Fibroblast of skin of scalp (primary cell): ENCODE measurements around the gene SORL1.
A peak's percentile ranks its signal among the peaks of the same experiment; 100 is the strongest.

ENCODE experiments used
- DNase-seq: peaks from one replicate; pipeline ENCODE4 v3.0.0-alpha.2; 2013

The SORL1 gene

GRCh38 chr11:121455115-121455514 is 3.0 kb downstream of the SORL1 start:
- DNase-seq: no peak

DNA sequence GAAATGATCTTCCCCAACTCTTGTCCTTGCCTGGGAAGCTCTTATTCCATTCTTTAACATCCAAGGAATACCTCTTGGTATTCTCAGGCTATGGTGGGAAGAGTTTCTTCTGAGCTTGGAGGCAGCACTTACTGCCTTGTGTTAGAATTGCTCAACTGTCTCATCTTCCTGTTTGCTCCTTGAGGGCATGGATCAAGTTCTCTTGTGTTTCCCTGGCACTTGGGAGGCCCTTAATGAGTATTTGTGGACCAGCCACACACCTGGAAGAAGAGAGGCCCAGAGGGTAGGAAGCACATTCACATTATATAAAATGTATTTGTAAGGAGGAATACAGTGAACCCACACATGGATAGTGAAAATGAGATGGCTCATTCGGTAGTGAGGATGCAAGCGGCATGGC is 4.0 kb downstream of the SORL1 start:
- no peak for DNase-seq

GRCh38 chr11:121456816-121457431 is 4.8 kb downstream of the SORL1 start:
- DNase-seq: no peak

DNA sequence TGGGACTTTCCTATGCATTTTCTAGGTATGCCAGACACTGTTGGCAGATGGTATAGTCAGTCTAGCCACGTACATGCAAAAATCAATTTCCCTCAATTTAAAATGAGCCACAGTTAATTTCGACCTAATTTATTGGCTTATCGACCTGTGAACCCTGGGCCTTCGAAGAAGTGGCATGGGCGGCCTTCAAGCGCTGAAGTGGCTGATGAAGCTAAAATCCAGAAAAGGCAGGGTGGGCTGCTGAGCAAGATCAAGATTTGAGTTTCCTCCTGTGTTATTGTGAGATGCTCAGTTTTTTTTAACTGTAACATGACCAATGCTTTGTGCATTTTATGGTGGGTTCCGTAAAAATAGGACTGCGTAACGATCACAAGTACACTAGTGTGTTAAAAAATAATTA is 6.4 kb downstream of the SORL1 start:
- DNase-seq: no peak

- DNase-seq: no peak
Observed at GRCh38 chr11:121459413-121460017, 7.4 kb downstream of the SORL1 start.

DNA sequence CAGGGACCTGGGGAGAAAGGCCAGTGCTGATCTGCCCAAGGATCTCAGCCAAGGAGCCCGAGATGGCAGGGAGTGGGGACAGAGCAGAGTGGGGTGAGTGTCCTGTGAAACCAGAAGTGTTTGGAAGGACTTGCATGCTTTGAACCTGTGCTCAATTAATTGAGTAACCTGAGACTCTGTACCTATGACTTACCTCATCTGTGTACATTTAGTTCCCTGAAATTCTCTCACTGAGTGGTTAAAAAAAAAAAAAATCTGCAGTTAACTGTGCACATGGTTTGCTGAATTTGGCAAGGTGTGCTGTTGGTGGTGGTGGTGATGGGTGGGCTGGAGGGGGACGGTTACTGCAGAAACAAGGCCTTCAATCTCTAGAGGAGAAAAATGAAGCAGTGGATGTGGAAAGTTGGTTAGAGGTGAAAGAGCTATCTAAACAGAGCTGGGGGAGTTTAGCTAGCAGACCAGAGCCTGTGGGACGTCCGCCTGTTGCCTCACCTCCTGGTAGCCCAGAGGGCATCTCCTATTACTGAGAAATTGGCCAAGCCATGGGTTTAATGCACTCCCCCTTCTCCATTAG is 8.9 kb downstream of the SORL1 start:
- no peak for DNase-seq

DNA sequence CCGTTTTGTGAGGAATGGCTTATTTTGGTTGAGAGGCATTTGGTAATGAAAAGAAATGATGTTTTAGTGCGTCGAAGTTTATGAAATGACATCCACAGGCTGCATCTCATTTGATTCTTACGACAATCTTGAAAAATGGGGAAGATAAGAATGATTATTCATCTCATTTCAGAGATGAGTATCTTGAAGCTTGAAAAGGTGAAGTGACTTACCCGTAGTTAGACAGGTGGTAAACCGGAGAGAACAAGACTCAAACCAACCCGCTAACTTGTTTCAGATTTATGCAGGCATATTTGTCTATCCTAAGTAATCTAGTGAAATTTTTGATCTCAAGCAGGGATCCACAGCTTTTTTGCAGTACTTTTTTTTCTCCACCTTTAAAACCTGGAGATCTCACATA is 9.7 kb downstream of the SORL1 start:
- no peak for DNase-seq

DNA sequence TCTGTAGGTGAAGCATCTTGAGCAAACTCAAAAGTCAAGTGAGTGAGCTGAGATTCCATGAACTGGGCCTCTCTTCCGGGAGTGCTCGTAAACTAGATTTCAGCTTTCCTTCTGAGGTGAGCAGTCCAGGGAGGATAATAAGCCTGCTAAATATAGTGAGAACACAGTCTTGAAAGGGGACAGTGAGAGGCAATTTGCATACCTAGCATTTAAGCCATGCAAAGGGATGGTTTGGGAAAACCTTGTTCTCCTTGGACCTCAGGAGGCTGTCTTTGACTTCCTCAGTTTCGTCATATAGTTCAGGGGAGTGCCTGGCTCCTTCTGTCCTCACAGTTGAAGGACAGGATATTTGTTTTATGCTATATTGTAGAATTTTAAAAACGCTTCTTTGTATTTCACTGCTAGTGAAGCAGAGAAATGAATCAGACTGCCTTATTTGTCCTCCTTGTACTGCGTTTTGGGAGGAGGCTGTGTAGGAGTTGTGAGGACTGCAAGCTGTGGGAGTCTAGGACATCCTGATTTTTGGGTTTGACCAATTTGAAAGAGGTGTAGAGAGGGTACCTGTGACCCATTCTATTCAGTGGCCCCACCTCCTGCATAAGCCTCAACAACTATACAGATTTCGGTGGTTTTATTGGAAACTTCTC is 11.7 kb downstream of the SORL1 start:
- no peak for DNase-seq

- peak; percentile 90 for DNase-seq
Observed at GRCh38 chr11:121464352-121464946, 12.3 kb downstream of the SORL1 start.

DNA sequence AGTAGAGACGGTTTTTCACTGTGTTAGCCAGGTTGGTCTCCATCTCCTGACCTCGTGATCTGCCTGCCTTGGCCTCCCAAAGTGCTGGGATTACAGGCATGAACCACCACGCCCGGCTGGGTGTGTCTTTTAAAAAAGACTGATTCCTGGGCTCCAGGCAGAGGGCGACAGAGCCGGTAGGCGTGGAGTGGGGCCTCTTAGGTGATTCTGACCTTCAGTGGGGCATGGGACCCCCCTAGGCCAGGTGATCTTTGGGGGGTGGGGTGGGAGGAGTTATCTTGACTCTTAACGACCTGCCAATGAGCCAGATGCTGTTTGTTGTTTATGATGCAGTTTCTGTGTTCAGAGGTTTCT is 13.6 kb downstream of the SORL1 start:
- no peak for DNase-seq

DNA sequence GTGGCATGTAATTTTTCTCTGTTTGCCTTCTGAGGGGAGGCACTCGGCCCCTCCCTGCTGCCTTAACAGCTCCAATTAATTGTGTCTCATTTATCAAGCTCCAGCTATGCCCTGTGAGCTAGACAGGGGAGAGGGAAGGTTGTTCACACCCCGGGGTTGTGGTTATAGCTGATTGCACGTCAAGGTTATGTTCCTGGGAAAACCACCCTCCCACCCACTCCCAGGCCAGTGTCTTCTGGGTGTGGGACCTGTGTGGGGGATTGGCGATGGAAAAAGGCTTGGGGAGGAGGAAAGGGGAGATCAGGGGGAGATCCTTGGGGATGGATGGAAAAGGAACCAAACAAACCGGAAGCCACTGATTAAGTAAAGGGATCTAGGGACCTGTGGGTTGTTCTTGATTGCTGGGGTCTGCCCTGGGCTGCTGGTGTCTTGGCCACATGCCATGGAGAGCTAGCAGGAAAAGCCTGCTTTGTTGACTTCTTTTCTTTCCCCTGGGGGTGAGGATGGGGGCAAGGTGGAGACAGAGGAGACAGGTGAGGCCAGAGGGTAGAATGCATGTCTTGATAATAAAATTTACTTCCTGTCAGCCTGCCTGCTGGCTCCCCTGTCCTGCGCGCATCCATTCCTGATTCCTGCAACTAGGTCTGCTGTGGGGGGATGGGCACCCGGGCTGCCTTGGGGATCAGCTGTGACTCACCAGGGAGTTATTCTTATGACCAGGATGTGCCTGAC is 14.1 kb downstream of the SORL1 start:
- DNase-seq: peak; percentile 96

DNA sequence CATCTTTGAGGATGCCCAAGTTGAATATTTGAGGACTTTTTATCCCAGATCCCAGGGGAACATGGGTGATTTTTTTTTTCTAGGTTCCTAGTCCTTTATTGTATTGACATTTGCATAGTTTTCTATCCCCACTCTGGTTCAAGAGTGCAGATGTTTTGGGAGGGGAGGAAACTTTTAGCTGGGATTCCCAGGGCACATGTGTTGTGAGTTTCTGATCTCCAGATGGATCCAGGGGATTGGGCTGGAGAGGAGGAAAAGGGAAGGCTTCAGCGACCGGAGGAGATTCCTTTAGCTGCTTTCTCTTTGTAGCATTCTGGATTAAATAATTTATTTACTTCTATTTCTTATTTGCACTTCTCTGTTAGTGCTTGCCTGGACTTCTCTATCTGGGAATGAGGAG is 15.4 kb downstream of the SORL1 start:
- DNase-seq: no peak

DNA sequence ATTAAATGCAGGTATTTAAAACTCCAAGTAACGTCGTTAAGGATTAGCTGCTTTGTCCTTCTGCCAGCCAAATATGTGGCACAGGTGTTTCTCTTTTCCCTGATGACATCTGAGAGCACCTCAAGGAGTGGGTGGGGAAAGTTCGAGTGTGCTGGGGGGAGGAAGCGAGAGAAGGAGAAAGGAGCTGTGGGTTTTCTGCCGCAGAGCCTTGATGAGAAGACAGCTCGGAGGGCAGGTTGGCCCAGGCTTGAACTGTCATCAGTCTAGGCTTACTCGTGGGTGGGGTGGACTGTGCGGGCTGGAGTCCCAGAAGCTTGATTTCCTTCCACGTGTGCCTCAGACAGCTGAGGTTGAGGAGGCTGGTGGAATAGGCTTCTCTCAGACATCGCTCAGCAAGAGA is 15.9 kb downstream of the SORL1 start:
- no peak for DNase-seq

DNA sequence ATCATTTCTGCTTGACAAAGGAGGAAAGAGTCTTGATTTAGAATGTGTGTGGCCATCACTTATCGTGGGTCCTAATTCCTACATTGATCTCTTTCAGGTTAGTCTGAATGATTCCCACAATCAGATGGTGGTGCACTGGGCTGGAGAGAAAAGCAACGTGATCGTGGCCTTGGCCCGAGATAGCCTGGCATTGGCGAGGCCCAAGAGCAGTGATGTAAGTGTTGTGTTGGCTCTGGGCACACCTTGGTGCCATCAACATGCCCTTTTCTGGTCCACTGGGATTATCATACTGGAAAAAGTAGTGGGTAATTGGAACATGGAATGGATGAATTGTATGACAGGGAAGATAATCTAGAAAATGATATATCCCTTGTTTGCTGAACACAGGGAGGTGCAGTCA is 17.8 kb downstream of the SORL1 start:
- DNase-seq: no peak

- no peak for DNase-seq
Observed at GRCh38 chr11:121471167-121471566, 19.1 kb downstream of the SORL1 start.

GRCh38 chr11:121472312-121472711 is 20.2 kb downstream of the SORL1 start:
- DNase-seq: no peak

DNA sequence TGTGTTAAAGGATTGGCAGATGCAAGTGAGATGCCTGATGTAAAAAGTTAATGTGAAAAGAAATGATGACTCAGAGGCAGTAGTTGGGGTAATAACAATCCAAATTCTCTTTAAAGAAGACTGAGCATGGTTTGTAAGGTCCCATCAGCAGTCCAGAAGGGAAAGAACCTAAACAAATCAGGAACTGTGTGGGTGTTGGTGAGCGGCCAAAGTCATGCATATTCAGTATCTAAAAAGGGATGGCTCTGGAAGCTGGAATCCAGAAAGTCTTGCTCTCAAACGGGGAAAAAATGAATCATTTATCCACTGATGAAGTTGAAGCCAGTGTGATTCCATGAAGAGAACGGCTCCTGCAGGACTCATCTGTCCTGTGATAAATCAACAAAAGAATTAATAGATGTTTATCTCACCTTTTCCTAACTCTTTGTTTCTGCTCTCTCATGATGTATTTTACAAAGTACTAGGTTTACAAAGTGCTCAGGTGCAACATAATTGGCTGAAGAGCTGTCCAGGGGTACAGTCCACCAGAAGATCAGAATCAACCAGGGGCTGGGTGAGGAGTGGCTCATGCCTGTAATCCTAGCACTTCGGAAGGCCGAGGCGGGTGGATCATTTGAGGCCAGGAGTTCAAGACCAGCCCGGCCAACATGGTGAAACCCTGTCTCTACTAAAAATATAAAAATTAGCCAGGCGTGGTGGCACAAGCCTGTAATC is 21.1 kb downstream of the SORL1 start:
- DNase-seq: peak; percentile 50

GRCh38 chr11:121474680-121475079 is 22.6 kb downstream of the SORL1 start:
- DNase-seq: no peak

DNA sequence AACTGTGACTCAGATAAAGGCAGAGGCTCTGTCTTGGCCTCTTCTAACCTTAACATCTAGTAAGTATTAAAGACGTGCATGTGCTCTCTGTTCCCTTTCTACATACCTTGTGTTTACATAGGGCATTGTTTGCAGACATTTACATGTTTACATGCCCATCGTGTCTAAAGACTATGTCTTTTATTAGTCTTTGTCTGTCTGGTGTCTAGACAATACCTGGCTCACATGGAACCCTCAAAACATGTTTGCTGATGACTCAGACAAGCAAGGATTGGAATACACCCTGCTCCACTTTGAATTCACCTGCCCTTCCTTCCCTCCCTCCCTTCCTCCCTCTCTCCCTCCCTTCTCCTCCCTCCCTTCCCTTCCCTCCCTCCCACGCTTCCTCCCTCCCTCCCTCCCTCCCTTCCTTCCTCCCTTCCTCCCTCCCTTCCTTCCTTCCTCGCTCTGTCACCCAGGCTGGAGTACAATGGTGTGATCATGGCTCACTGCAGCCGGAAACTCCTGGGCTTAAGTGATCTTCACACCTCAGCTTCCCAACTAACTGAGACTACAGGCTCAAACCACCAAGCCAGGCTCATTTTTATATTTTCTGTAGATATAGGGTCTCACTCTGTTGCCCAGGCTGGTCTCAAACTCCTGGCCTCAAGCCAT is 24.4 kb downstream of the SORL1 start:
- no peak for DNase-seq

DNA sequence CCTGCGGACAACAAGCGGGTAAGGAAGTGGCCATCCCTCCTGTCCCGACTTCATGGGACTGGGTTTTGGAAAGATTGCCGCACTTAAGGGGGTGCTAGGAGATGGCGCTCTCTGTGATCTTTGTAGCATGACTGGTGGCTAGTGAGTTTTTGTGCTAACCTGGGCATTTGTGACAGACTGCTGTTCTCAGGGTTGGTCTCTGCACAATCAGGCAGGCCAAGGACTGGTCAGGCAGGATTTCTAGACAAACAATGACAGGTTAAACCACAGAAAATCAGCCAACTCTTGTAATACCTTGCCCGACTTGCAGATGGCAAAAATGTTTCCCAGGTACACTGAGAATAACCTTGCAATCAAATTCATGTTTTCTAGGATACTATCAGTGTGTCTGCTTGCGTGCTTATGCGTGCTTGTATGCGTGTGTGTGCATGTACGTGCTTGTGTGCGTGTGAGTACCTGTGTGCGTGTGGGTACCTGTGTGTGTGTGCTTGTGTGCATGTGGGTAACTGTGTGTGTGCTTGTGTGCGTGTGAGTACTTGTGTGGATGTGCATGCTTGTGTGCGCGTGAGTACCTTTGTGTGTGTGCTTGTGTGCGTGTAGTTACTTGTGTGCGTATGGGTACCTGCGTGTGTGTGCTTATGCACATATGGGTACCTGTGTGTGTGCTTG is 26.2 kb downstream of the SORL1 start:
- DNase-seq: no peak
